Effector memory CD8-positive, alpha-beta T cell (primary cell): Measurements from ENCODE around the gene HLA-DPA1.
"Not testable (repeated sequence)": the region's sequence is repeated elsewhere in the genome, so short reads cannot be mapped to it uniquely, and the experiment has no call there.

Experiments used
- ATAC-seq: fragments of 150-1000 bp; cut with Tn5 transposase; replicated peaks from 2 replicates; pipeline ENCODE4 v1.10.0; 2021; ENCODE audit warnings: mild to moderate bottlenecking, moderate library complexity
- DNase-seq, 3 experiments: peaks; one replicate each; pipeline ENCODE4 v3.0.0; 2021
- H3K27ac Mint-ChIP-seq, 2 donors: one replicate each; pipeline ENCODE4 v1.8.0; 2022; ENCODE audit warnings: mild to moderate bottlenecking in 2 of 2, mixed read lengths in 2 of 2, moderate library complexity in 2 of 2
- H3K27me3 Mint-ChIP-seq, 2 donors: one replicate each; pipeline ENCODE4 v1.8.0; 2022; ENCODE audit warnings: mixed read lengths in 2 of 2
- H3K36me3 Mint-ChIP-seq: one replicate; pipeline ENCODE4 v1.8.0; 2022; ENCODE audit warnings: mild to moderate bottlenecking, moderate library complexity, mixed read lengths; ENCODE audit not compliant: insufficient read depth
- H3K4me1 Mint-ChIP-seq, 2 donors: one replicate each; pipeline ENCODE4 v1.8.0; 2022; ENCODE audit warnings: low read depth in 2 of 2, mixed read lengths in 2 of 2
- H3K4me3 Mint-ChIP-seq, 2 donors: one replicate each; pipeline ENCODE4 v1.8.0; 2022; ENCODE audit warnings: mild to moderate bottlenecking in 2 of 2, mixed read lengths in 2 of 2, moderate library complexity in 2 of 2
- H3K9me3 Mint-ChIP-seq, 2 donors: one replicate each; pipeline ENCODE4 v1.8.0; 2022; ENCODE audit warnings: mixed read lengths in 2 of 2

Gene HLA-DPA1

DNA sequence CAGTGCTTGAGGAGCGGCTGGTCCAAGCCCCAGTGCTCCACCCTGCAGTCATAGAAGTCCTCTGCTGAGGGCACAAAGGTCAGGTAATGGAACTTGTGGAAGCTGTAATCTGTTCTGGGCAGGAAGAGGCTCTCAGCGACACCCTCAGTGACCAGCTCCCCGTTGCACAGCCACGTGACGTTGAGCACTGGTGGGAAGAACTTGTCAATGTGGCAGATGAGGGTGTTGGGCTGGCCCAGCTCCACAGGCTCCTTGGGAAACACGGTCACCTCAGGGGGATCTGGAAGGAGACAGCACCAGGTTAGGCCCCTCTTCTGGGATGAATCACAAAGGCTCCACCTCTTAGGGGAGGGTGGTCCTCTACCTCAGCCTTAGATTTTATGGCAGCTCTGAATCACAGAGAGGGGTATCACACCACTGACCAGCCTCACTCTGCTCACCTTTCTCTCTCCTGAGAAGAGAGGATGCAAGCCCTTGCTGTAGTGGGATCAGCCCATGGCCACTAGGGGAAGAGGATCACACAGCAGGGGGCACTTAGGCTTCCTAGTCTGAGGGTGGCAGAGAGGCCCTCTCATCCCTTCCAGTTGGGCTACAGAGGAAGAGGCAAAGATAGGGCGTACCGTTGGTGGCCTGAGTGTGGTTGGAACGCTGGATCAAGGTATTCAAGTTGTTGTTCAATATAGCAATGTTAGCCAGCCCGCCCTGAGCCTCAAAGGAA lies 4.3 kb downstream of the HLA-DPA1 start:
- peaks cover 21 to 48% of the 10 kb centered on the region in 2 donors for H3K4me1 Mint-ChIP-seq
- H3K36me3 Mint-ChIP-seq = peaks cover 19% of the 10 kb centered on the region
- peak overlapping the region; percentile 13 to 30 for H3K27ac Mint-ChIP-seq

DNA sequence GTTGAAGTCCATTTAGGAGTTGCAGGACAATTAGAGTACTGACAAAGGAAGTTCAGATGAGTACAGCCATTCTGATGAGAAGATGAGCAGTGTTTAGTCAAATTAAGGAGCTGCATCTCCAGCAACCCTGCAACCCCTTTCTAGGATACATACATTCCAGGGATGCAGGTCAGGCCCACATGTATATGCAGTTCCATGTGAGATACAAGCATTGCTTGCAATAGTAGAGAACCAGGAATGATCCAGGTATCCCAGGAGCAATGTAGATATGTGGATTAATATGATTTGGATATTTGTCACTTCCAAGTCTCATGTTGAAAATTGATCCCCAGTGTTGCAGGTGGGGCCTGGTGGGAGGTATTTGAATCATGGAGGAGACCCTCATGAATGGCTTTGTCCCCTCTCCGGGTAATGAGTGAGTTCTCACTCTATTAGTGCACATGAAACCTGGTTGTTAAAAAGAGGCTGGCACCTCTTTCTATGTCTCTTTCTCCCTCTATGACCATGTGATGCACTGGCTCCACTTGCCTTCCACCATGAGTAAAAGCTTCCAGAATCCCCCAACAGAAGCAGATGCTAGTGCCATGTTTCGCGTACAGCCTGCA lies 6.4 kb downstream of the HLA-DPA1 start:
- peaks cover 19% of the 10 kb centered on the region for H3K36me3 Mint-ChIP-seq
- no peak overlapping the region for H3K27ac Mint-ChIP-seq
- peaks cover 10 to 35% of the 10 kb centered on the region in 2 donors for H3K4me1 Mint-ChIP-seq

More for the DNA sequence above, 4.3 kb downstream of the HLA-DPA1 start:
- no peak for DNase-seq
- H3K27me3 Mint-ChIP-seq = no peaks in the 10 kb centered on the region
- H3K4me3 Mint-ChIP-seq = no peak overlapping the region
- ATAC-seq = no peak
- H3K9me3 Mint-ChIP-seq = no peaks in the 10 kb centered on the region

DNA sequence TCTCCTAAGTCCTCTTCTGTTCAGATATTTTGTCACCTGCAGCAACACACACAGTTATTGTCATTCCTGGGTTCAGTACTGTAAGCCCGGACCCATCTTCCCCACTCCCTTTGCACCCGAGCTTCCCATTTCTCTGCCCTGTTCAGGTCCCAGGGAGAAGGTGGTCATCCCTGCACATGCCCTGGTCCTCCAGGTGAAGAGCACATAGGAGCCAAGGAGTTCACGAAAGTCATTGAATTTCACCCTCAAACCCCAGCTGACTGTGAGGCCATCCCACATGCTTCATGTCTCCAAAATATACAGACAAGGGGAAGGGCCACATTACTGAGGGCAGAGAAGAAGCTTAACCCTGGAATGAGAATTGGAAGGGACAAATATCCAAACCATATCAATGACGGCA lies 8.1 kb downstream of the HLA-DPA1 start:
- peaks cover 19% of the 10 kb centered on the region for H3K36me3 Mint-ChIP-seq
- no peaks in the 10 kb centered on the region for H3K27me3 Mint-ChIP-seq
- H3K4me1 Mint-ChIP-seq = peaks cover 4 to 20% of the 10 kb centered on the region in 2 donors

More for the DNA sequence above, 6.4 kb downstream of the HLA-DPA1 start:
- ATAC-seq = no peak
- Mint-ChIP-seq H3K4me3 (no peak overlapping the region), H3K9me3 (no peaks in the 10 kb centered on the region), H3K27me3 (no peaks in the 10 kb centered on the region)
- DNase-seq = no peak

GRCh38 chr6:33064723-33065122 lies 8.7 kb downstream of the HLA-DPA1 start:
- ATAC-seq = no peak
- H3K27ac Mint-ChIP-seq = no peak overlapping the region
- DNase-seq = no peak
- peaks cover 19% of the 10 kb centered on the region for H3K36me3 Mint-ChIP-seq
- no peak overlapping the region for H3K4me3 Mint-ChIP-seq
- no peaks in the 10 kb centered on the region for H3K27me3 Mint-ChIP-seq
- no peaks in the 10 kb centered on the region for H3K9me3 Mint-ChIP-seq
- peaks cover 4 to 14% of the 10 kb centered on the region in 2 donors for H3K4me1 Mint-ChIP-seq

More for the DNA sequence above, 8.1 kb downstream of the HLA-DPA1 start:
- no peaks in the 10 kb centered on the region for H3K9me3 Mint-ChIP-seq
- H3K27ac Mint-ChIP-seq = no peak overlapping the region
- no peak for ATAC-seq
- H3K4me3 Mint-ChIP-seq = no peak overlapping the region
- no peak for DNase-seq

DNA sequence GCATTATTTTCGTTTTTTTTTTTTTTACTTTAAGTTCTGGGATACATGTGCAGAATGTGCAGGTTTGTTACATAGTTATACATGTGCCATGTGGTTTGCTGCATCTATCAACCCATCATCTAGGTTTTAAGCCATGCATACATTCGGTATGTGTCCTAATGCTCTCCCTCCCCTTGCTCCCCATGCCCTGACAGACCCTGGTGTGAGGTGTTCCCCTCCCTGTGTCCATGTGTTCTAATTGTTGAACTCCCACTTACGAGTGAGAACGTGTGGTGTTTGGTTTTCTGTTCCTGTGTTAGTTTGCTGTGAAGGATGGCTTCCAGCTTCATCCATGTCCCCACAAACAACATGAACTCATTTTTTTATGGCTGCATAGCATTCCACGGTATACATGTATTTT lies 10.0 kb downstream of the HLA-DPA1 start:
- ATAC-seq, H3K27ac Mint-ChIP-seq, H3K4me1 Mint-ChIP-seq, H3K27me3 Mint-ChIP-seq, H3K4me3 Mint-ChIP-seq, H3K9me3 Mint-ChIP-seq, DNase-seq: not testable (repeated sequence)
- peaks cover 15% of the 10 kb centered on the region for H3K36me3 Mint-ChIP-seq

DNA sequence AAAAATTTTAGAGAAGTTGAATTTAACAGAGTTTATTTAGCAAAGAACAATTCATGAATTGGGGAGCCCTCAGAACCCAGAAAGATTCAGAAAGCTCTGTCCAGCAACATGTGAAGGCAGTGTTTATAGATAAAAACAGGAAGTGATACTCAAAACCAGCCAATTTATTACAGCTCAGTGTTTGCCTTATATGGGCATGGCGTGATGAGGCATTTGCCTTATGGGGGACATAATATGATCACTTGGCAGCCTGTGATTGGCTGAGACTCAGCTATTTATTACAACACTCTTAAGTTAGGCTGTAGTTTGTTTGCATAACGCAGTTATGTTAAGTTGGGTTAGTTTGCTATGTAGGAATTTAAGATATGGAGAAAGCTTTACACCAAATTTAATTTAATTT lies 11.5 kb downstream of the HLA-DPA1 start:
- DNase-seq (no peak), ATAC-seq (peak; percentile 51)
- no peaks in the 10 kb centered on the region for H3K27me3 Mint-ChIP-seq
- H3K9me3 Mint-ChIP-seq = no peaks in the 10 kb centered on the region
- peaks cover 6% of the 10 kb centered on the region for H3K36me3 Mint-ChIP-seq
- H3K4me3 Mint-ChIP-seq = no peak overlapping the region
- no peak overlapping the region for H3K27ac Mint-ChIP-seq
- peaks cover 7 to 9% of the 10 kb centered on the region in 2 donors for H3K4me1 Mint-ChIP-seq

GRCh38 chr6:33057222-33058150 lies 16.0 kb downstream of the HLA-DPA1 start:
- no peak overlapping the region for H3K4me3 Mint-ChIP-seq
- DNase-seq (no peak), ATAC-seq (peak; percentile 64)

DNA sequence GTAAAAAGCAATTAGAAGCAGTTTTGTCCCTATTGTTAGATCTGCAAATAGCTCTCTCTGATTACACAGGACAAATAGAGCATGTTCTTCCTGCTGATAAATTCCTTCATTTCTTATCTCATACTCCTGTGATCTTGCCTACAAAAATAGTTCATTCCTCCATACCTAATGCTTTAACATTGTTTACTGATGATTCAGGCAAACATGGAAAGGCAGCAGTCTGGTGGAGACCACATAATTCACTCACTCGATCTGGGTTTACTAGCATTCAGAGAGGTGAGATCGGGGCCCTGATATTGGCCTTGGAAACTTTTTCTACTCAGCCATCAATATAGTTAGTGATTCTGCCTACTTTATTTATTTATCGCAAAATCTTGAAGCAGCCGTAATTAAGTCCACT lies 20.2 kb downstream of the HLA-DPA1 start:
- DNase-seq = no peak
- Mint-ChIP-seq H3K27ac (no peak overlapping the region), H3K4me1 (peaks cover 8 to 9% of the 10 kb centered on the region in 2 donors), H3K36me3 (no peaks in the 10 kb centered on the region), H3K9me3 (no peaks in the 10 kb centered on the region), H3K4me3 (no peak overlapping the region), H3K27me3 (peaks cover 30 to 48% of the 10 kb centered on the region in 2 donors)
- no peak for ATAC-seq

More at GRCh38 chr6:33057222-33058150, 16.0 kb downstream of the HLA-DPA1 start:
- Mint-ChIP-seq H3K4me1 (peaks cover 9 to 10% of the 10 kb centered on the region in 2 donors), H3K27me3 (peaks cover 0 to 15% of the 10 kb centered on the region in 2 donors), H3K36me3 (no peaks in the 10 kb centered on the region), H3K9me3 (no peaks in the 10 kb centered on the region), H3K27ac (peak overlapping the region in 1 of 2 donors; percentile 7)

DNA sequence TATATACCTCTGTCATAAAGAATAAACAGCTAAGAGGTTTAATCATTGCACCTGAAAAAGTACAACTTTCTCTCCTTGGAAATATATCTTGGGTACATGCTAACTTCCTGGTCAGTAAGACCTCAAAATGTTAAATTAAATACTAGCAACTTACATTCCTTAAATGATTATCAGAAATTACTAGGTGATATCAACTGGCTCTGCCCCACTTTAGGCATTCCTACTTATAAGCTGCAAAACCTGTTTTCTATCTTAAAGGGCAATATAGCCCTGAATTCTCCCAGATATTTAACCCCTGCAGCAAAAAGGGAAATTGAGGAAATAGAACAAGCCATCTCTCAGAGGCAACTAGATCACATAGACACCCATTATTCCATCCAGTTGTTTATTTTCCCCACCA lies 20.8 kb downstream of the HLA-DPA1 start:
- Mint-ChIP-seq H3K4me1 (peaks cover 8% of the 10 kb centered on the region in 2 donors), H3K27ac (no peak overlapping the region), H3K9me3 (no peaks in the 10 kb centered on the region), H3K27me3 (peaks cover 35 to 54% of the 10 kb centered on the region in 2 donors), H3K36me3 (no peaks in the 10 kb centered on the region), H3K4me3 (no peak overlapping the region)
- no peak for ATAC-seq
- no peak for DNase-seq

DNA sequence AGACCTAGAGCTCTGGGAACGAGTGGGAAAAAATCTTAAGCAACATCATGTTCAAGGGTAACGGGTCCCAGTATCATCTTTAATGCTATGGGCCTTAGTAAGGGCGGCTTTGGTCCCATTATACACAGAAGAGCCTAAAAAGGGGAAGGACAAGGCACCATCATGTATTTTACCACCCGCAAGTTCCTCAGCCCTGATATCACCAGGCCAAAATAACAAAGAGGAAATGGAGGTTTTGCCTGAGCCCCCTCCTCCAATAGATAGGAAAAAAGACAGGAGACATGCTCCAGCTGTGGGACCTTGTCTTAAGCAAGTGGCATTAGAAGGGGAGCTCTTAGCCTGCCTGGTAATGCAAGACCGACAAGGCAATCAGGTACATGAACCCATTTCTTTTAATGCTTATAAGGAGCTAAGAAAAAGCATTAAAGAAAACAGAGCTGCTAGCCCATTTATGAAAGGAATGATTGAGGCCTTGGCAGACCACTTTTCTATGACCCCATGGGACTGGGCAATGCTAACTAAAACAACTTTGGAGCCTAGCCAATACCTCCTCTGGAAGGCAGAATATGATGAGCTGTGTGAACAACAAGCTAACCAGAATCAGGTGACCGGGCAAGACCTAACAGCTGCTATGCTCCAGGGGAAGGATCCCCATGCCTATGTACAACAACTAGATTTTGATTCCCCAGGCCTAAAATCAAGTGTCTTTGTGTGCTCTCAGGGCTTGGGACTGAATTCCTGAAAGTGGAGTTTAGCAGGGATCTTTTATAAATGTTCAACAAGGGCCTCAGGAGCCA lies 23.2 kb downstream of the HLA-DPA1 start:
- H3K27ac Mint-ChIP-seq = no peak overlapping the region
- no peaks in the 10 kb centered on the region for H3K9me3 Mint-ChIP-seq
- no peak overlapping the region for H3K4me3 Mint-ChIP-seq
- peaks cover 48 to 78% of the 10 kb centered on the region in 2 donors for H3K27me3 Mint-ChIP-seq
- no peaks in the 10 kb centered on the region for H3K4me1 Mint-ChIP-seq
- DNase-seq (no peak), ATAC-seq (no peak)
- no peaks in the 10 kb centered on the region for H3K36me3 Mint-ChIP-seq

GRCh38 chr6:33049323-33050013 lies 24.0 kb downstream of the HLA-DPA1 start:
- no peak for ATAC-seq
- Mint-ChIP-seq H3K27ac (no peak overlapping the region), H3K27me3 (peaks cover 48 to 86% of the 10 kb centered on the region in 2 donors), H3K36me3 (no peaks in the 10 kb centered on the region), H3K9me3 (no peaks in the 10 kb centered on the region), H3K4me1 (no peaks in the 10 kb centered on the region), H3K4me3 (no peak overlapping the region)
- no peak for DNase-seq

- Mint-ChIP-seq H3K27me3 (peaks cover 9 to 18% of the 10 kb centered on the region in 2 donors), H3K9me3 (no peaks in the 10 kb centered on the region), H3K4me3 (no peak overlapping the region), H3K27ac (no peak overlapping the region), H3K36me3 (no peaks in the 10 kb centered on the region), H3K4me1 (no peaks in the 10 kb centered on the region)
- DNase-seq (no peak), ATAC-seq (no peak)
Measured at GRCh38 chr6:33040157-33040556, 33.3 kb downstream of the HLA-DPA1 start.
